Right cardiac atrium (tissue), 5 donors: ENCODE measurements around the gene VENTX. TPM values are rescaled to one million over a fixed set of nuclear protein-coding genes. Genes with fewer than 3 reads are reported as not detected.

ENCODE experiments used
- ATAC-seq, 2 donors: fragments of 200-7000 bp; cut with Tn5 transposase; one replicate each; pipeline versions ENCODE4 v1.8.0 to v1.9.1; 2020; ENCODE audit warnings: moderate library complexity in 2 of 2, mild to moderate bottlenecking in 1 of 2
- DNase-seq, 3 donors: peaks; one replicate each; pipeline ENCODE4 v3.0.0-alpha.2; 2020
- H3K27ac ChIP-seq: one replicate; pipeline ENCODE4 v1.5.1; 2013; ENCODE audit warnings: mild to moderate bottlenecking, low read length, control low read depth, moderate library complexity
- H3K27me3 ChIP-seq: one replicate; pipeline ENCODE4 v1.6.1; 2013; ENCODE audit not compliant: control insufficient read depth, insufficient read depth
- H3K4me1 ChIP-seq: one replicate; pipeline ENCODE4 v1.6.1; 2013; ENCODE audit warnings: low read length; ENCODE audit not compliant: control insufficient read depth, insufficient read depth
- H3K4me3 ChIP-seq: one replicate; pipeline ENCODE4 v1.5.1; 2013; ENCODE audit warnings: low read length, control low read depth
- H3K9me3 ChIP-seq: one replicate; pipeline ENCODE4 v1.6.1; 2013; ENCODE audit warnings: low read length; ENCODE audit not compliant: control insufficient read depth
- WGBS: extraction: QIAGEN DNeasy Blood & Tissue Kit; methylation state at CpG from one replicate; pipeline ENCODE4 v1.1.7; 2013; 5-methylcytosine and 5-hydroxymethylcytosine counted together
- intact Hi-C, 4 donors: fragments of 100-400 bp; cut with DNase I; formaldehyde crosslinking; loops; one replicate each; pipeline versions ENCODE4 v1.11.0 to v1.14.0; 2022 to 2023
- polyA plus RNA-seq: library from polyadenylated mRNA; stranded (reverse); fragments of 200-250 nt; gene quantifications from one replicate; pipeline ENCODE4 v1.2.3, GENCODE V29; 2013
- total RNA-seq, 4 donors: library from RNA; stranded (reverse); fragmentation: NEBNext Ultra II Directional; extraction: Animal tissue kit (Norgen Biotek cat#: 25700); gene quantifications; one replicate each; pipeline ENCODE4 v1.2.1, GENCODE V29; 2021
- donor health status: healthy with polysubstance abuse.
- donor health status: DM: no; HTN: yes; CAD: no.
- donor health status: DM: no; HTN: no; CAD: no.
- donor health status: DM: no; HTN: yes; CAD: no; lungs with severe emphysema.
- donor health status: DM: yes; HTN: yes; CAD: no.

Gene VENTX
- total and polyA plus RNA-seq, 5 donors: 0.45 to 0.89 (median 0.54) TPM

- Histone ChIP-seq H3K9me3 (no peaks in the 10 kb centered on the region), H3K27ac (no peak overlapping the region), H3K4me1 (no peaks in the 10 kb centered on the region), H3K27me3 (no peaks in the 10 kb centered on the region), H3K4me3 (no peak overlapping the region)
- ATAC-seq (no peak), DNase-seq (peak in 2 of 3 donors; percentile 33 to 46)
- WGBS: 76% methylated on average over 27 of the region's 27 CpGs
- intact Hi-C loops: no loop called here
These were observed 27.1 kb upstream of the VENTX start for GRCh38 chr10:133210398-133211140.

GRCh38 chr10:133211141-133211830, 26.4 kb upstream of the VENTX start:
- H3K27me3 ChIP-seq: no peaks in the 10 kb centered on the region

GRCh38 chr10:133211959-133212852, 25.4 kb upstream of the VENTX start:
- intact Hi-C loops: no loop called here
- Histone ChIP-seq H3K9me3 (no peaks in the 10 kb centered on the region), H3K4me1 (no peaks in the 10 kb centered on the region), H3K27ac (no peak overlapping the region), H3K27me3 (no peaks in the 10 kb centered on the region), H3K4me3 (no peak overlapping the region)
- DNase-seq (peak in 1 of 3 donors; percentile 30), ATAC-seq (no peak)
- WGBS: 89% methylated on average over 34 of the region's 34 CpGs

More at GRCh38 chr10:133211141-133211830, 26.4 kb upstream of the VENTX start:
- intact Hi-C loops: no loop called here
- no peak overlapping the region for H3K4me3 ChIP-seq
- DNase-seq (peak in 2 of 3 donors; percentile 17 to 36), ATAC-seq (no peak)
- 82% methylated on average over 25 of the region's 25 CpGs for WGBS
- H3K27ac ChIP-seq: no peak overlapping the region
- no peaks in the 10 kb centered on the region for H3K4me1 ChIP-seq
- H3K9me3 ChIP-seq: no peaks in the 10 kb centered on the region

GRCh38 chr10:133212853-133213494, 24.7 kb upstream of the VENTX start:
- ATAC-seq: no peak
- intact Hi-C loops: no loop called here
- no peaks in the 10 kb centered on the region for H3K27me3 ChIP-seq
- peak in 2 of 3 donors; percentile 39 to 40 for DNase-seq
- no peak overlapping the region for H3K27ac ChIP-seq
- no peaks in the 10 kb centered on the region for H3K4me1 ChIP-seq
- WGBS: 92% methylated on average over 20 of the region's 20 CpGs
- H3K9me3 ChIP-seq: no peaks in the 10 kb centered on the region
- H3K4me3 ChIP-seq: no peak overlapping the region

- WGBS: 86% methylated on average over 32 of the region's 32 CpGs
- no peak overlapping the region for H3K27ac ChIP-seq
- no peak overlapping the region for H3K4me3 ChIP-seq
- no peaks in the 10 kb centered on the region for H3K4me1 ChIP-seq
- peak in 2 of 3 donors; percentile 26 to 35 for DNase-seq
- no peaks in the 10 kb centered on the region for H3K9me3 ChIP-seq
- no peak for ATAC-seq
- intact Hi-C loops: no loop called here
- H3K27me3 ChIP-seq: no peaks in the 10 kb centered on the region
These were observed 23.8 kb upstream of the VENTX start for GRCh38 chr10:133213641-133214467.

- H3K4me3 ChIP-seq: no peak overlapping the region
- intact Hi-C loops: no loop called here
- H3K4me1 ChIP-seq: no peaks in the 10 kb centered on the region
- WGBS: 85% methylated on average over 28 of the region's 28 CpGs
- no peak for ATAC-seq
- H3K27me3 ChIP-seq: no peaks in the 10 kb centered on the region
- no peak overlapping the region for H3K27ac ChIP-seq
- H3K9me3 ChIP-seq: no peaks in the 10 kb centered on the region
- peak in 2 of 3 donors; percentile 28 to 46 for DNase-seq
These were observed 22.9 kb upstream of the VENTX start for GRCh38 chr10:133214468-133215410.

GRCh38 chr10:133215586-133215985, 22.1 kb upstream of the VENTX start:
- Histone ChIP-seq H3K9me3 (no peaks in the 10 kb centered on the region), H3K27ac (no peak overlapping the region), H3K4me3 (no peak overlapping the region), H3K27me3 (no peaks in the 10 kb centered on the region), H3K4me1 (no peaks in the 10 kb centered on the region)
- ATAC-seq: peak in 1 of 2 donors; percentile 21
- DNase-seq: peak in 2 of 3 donors; percentile 42 to 48
- WGBS: 92% methylated on average over 27 of the region's 27 CpGs
- intact Hi-C loops: no loop called here

- no peak for ATAC-seq
- no peaks in the 10 kb centered on the region for H3K27me3 ChIP-seq
- intact Hi-C loops: no loop called here
- WGBS: 81% methylated on average over 26 of the region's 26 CpGs
- no peaks in the 10 kb centered on the region for H3K4me1 ChIP-seq
- no peaks in the 10 kb centered on the region for H3K9me3 ChIP-seq
- peak in 2 of 3 donors; percentile 28 to 38 for DNase-seq
- H3K4me3 ChIP-seq: no peak overlapping the region
- no peak overlapping the region for H3K27ac ChIP-seq
These were observed 20.9 kb upstream of the VENTX start for GRCh38 chr10:133216776-133217175.

- no peaks in the 10 kb centered on the region for H3K9me3 ChIP-seq
- ATAC-seq (no peak), DNase-seq (peak in 2 of 3 donors; percentile 21 to 30)
- 86% methylated on average over 25 of the region's 25 CpGs for WGBS
- intact Hi-C loops: no loop called here
- H3K4me1 ChIP-seq: no peaks in the 10 kb centered on the region
- no peaks in the 10 kb centered on the region for H3K27me3 ChIP-seq
- no peak overlapping the region for H3K4me3 ChIP-seq
- no peak overlapping the region for H3K27ac ChIP-seq
These were observed 19.7 kb upstream of the VENTX start for GRCh38 chr10:133217800-133218589.
